Vagina (tissue), 2 donors: ENCODE results near the gene STH.

Source experiments
- CTCF ChIP-seq, 3 experiments: fragments of 450-650 bp in 2 of 3; fragments of 200-600 bp in 1 of 3; sonication (generic) in 1 of 3; IDR thresholded peaks; one replicate each; pipeline ENCODE4 v1.5.1; 2017 to 2019; ENCODE audit warnings: antibody characterized with exemption in 3 of 3, mild to moderate bottlenecking in 2 of 3, moderate library complexity in 2 of 3
- POLR2A ChIP-seq, 2 donors: fragments of 450-650 bp; IDR thresholded peaks; one replicate each; pipeline ENCODE4 v1.6.1; 2017; ENCODE audit warnings: antibody characterized with exemption in 2 of 2, mild to moderate bottlenecking in 2 of 2, moderate library complexity in 2 of 2

- TF ChIP-seq POLR2A (IDR thresholded peaks at IDR 0.05) = no peak
- TF ChIP-seq CTCF (IDR thresholded peaks at IDR 0.05) = no peak
Observed at GRCh38 chr17:45972531-45972930, 26.5 kb upstream of the STH start.
